PC-3 (cell line): Measurements from ENCODE around the gene SHMT1.

Source experiments
- CTCF ChIP-seq: fragments of 300-600 bp; sonication (generic); conservative IDR thresholded peaks from 2 replicates; pipeline ENCODE4 v1.5.1; 2017; ENCODE audit warnings: antibody characterized with exemption, low read depth, mild to moderate bottlenecking, low read length
- EZH2 ChIP-seq: fragments of 300-600 bp; sonication (generic); IDR thresholded peaks from one replicate; pipeline ENCODE4 v1.6.1; 2017; ENCODE audit warnings: antibody characterized with exemption, mild to moderate bottlenecking, low read length; ENCODE audit not compliant: unreplicated experiment

- TF ChIP-seq CTCF (no peak), EZH2 (no peak)
These were observed 2.8 kb downstream of the SHMT1 start for GRCh38 chr17:18360518-18360917.
